HG02852 (cell line): ENCODE measurements around the gene MOB1A.

Experiments used
- ATAC-seq: cut with Tn5 transposase; IDR thresholded peaks from one replicate; pipeline ENCODE4 v1.9.1; 2021; ENCODE audit warnings: mild to moderate bottlenecking, moderate library complexity; ENCODE audit not compliant: unreplicated experiment

The MOB1A gene

GRCh38 chr2:74109551-74109950 lies 69.1 kb downstream of the MOB1A start:
- no peak for ATAC-seq

GRCh38 chr2:74107071-74107470 lies 71.6 kb downstream of the MOB1A start:
- ATAC-seq, result no peak

- ATAC-seq, result no peak
Measured at GRCh38 chr2:74105413-74105812, 73.3 kb downstream of the MOB1A start.

GRCh38 chr2:74104839-74105238 lies 73.8 kb downstream of the MOB1A start:
- ATAC-seq, result no peak

- ATAC-seq, result no peak
Measured at GRCh38 chr2:74103763-74104162, 74.9 kb downstream of the MOB1A start.
